A673 (cell line): ENCODE data around the gene ATPAF2.

Experiments
- EZH2 ChIP-seq: fragments of 200-600 bp; sonication (generic); IDR thresholded peaks from 2 replicates; pipeline ENCODE4 v1.6.1; 2017; ENCODE audit warnings: borderline replicate concordance, low read depth, mild to moderate bottlenecking, mixed read lengths, antibody characterized with exemption, low read length; ENCODE audit not compliant: poor library complexity, severe bottlenecking
- TF ChIP-seq, protein P1 (sequence below): fragments of 300-800, 200-600 bp; sonication (generic); conservative IDR thresholded peaks from 2 replicates; pipeline ENCODE4 v1.5.1; 2017; ENCODE audit warnings: low read depth, mild to moderate bottlenecking, antibody characterized with exemption, low read length, moderate library complexity, mixed read lengths

DNA sequence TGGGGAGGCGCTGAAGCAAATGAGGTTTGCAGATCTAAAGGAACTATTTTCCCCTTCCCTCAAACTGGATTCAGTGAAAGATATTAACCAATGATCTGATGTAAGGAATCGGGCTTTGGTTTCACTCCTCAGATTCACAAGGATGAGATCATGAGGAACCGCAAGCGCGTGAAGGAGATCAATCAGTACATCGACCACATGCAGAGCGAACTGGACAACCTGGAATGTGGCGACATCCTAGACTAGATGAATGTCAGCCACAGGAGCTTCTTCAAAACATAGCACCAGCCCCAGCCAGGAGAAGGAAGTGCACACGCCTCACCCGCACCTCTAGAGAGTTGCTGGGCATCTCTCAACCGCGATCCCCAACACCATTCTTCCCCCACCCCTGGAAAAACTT lies 22.5 kb downstream of the ATPAF2 start:
- TF ChIP-seq EZH2 = no peak
- TF ChIP-seq, protein P1, sequence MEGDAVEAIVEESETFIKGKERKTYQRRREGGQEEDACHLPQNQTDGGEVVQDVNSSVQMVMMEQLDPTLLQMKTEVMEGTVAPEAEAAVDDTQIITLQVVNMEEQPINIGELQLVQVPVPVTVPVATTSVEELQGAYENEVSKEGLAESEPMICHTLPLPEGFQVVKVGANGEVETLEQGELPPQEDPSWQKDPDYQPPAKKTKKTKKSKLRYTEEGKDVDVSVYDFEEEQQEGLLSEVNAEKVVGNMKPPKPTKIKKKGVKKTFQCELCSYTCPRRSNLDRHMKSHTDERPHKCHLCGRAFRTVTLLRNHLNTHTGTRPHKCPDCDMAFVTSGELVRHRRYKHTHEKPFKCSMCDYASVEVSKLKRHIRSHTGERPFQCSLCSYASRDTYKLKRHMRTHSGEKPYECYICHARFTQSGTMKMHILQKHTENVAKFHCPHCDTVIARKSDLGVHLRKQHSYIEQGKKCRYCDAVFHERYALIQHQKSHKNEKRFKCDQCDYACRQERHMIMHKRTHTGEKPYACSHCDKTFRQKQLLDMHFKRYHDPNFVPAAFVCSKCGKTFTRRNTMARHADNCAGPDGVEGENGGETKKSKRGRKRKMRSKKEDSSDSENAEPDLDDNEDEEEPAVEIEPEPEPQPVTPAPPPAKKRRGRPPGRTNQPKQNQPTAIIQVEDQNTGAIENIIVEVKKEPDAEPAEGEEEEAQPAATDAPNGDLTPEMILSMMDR = no peak
